ENCODE data around the gene GSK3A. TPM values are rescaled to one million over a fixed set of nuclear protein-coding genes. Genes with fewer than 3 reads are reported as not detected.

Gene GSK3A
- total and polyA plus RNA-seq, 7 donors, result 48.7 to 117 (median 64.8) TPM

DNA sequence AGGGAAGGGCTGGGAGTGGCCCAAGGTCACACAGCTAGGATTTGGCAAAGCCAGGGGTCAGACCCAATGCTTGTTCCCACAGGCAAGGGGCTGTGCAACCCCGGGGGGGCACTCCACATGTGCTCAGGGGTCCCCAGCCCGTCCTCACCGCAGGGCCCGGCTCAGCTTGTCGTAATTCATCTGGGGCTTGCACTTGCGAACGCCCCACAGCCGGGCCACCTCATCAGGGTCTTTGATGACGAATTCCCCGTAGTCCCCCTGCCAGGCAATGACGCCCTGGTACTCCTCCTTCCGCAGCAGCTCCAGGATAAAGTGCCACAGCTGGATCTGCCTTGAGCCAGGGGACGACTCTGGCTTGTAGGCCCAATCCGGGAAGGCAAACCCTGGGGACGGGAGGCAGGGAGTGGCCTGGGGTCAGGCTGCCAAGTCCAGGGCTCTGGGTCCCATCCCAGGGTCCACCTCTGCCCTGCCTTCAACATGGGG lies 7.8 kb upstream of the GSK3A start:
- ATAC-seq (no peak), DNase-seq (peak in 1 of 2 donors; percentile 75)
- peaks cover 25% of the 10 kb centered on the region for H3K4me1 ChIP-seq
- intact Hi-C loops (cut with DNase I), result no loop called here
- H3K4me3 ChIP-seq, result peak overlapping the region; percentile 36
- no peaks in the 10 kb centered on the region for H3K27me3 ChIP-seq (ENCODE audit: insufficient read depth in 3 of 3, low read length in 2 of 3)
- no peaks in the 10 kb centered on the region for H3K36me3 ChIP-seq (ENCODE audit: insufficient read depth in 1 of 2, low read depth in 1 of 2)
- H3K9me3 ChIP-seq, result no peaks in the 10 kb centered on the region
- H3K27ac ChIP-seq, result peak overlapping the region; percentile 58
- WGBS, 3 donors, result 31 to 52% (median 32%) methylated on average over 14 to 15 of the region's 15 CpGs
- TF ChIP-seq, protein P1, sequence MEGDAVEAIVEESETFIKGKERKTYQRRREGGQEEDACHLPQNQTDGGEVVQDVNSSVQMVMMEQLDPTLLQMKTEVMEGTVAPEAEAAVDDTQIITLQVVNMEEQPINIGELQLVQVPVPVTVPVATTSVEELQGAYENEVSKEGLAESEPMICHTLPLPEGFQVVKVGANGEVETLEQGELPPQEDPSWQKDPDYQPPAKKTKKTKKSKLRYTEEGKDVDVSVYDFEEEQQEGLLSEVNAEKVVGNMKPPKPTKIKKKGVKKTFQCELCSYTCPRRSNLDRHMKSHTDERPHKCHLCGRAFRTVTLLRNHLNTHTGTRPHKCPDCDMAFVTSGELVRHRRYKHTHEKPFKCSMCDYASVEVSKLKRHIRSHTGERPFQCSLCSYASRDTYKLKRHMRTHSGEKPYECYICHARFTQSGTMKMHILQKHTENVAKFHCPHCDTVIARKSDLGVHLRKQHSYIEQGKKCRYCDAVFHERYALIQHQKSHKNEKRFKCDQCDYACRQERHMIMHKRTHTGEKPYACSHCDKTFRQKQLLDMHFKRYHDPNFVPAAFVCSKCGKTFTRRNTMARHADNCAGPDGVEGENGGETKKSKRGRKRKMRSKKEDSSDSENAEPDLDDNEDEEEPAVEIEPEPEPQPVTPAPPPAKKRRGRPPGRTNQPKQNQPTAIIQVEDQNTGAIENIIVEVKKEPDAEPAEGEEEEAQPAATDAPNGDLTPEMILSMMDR (IDR thresholded peaks at IDR 0.05), result no peak

DNA sequence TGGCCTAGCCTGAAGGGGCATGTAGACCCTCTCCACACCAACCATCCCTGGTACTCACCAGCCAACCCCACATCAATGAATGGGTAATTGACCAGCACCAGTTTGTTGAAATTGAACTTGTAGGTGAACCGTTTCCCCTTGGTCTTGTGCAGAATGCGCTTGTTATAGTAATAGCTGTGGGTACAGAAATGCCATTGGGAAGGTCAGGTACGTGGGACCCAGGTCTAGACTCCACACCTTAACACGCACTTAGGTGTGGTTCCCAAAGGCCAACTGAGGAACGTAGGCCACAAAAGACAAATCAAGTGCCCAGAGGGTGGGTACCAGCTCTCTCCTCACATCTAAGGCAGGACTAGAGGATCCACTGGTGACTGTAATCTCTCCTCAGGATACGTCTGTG lies 7.4 kb upstream of the GSK3A start:
- Histone ChIP-seq H3K9me3 (no peaks in the 10 kb centered on the region), H3K27me3 (ENCODE audit: insufficient read depth in 3 of 3, low read length in 2 of 3) (no peaks in the 10 kb centered on the region), H3K4me3 (no peak overlapping the region), H3K36me3 (ENCODE audit: insufficient read depth in 1 of 2, low read depth in 1 of 2) (no peaks in the 10 kb centered on the region), H3K27ac (peak overlapping the region; percentile 58), H3K4me1 (peaks cover 29% of the 10 kb centered on the region)
- intact Hi-C loops (cut with DNase I), result loop anchor here in 1 of 2 donors (5.0 kb wide), 1 partner anchor 48 kb away; no protein-coding TSS in a partner anchor
- no peak for DNase-seq
- 74 to 83% (median 75%) methylated on average over 6 of the region's 6 CpGs for WGBS, 3 donors
- TF ChIP-seq, protein P1 (IDR thresholded peaks at IDR 0.05), result no peak
- no peak for ATAC-seq

DNA sequence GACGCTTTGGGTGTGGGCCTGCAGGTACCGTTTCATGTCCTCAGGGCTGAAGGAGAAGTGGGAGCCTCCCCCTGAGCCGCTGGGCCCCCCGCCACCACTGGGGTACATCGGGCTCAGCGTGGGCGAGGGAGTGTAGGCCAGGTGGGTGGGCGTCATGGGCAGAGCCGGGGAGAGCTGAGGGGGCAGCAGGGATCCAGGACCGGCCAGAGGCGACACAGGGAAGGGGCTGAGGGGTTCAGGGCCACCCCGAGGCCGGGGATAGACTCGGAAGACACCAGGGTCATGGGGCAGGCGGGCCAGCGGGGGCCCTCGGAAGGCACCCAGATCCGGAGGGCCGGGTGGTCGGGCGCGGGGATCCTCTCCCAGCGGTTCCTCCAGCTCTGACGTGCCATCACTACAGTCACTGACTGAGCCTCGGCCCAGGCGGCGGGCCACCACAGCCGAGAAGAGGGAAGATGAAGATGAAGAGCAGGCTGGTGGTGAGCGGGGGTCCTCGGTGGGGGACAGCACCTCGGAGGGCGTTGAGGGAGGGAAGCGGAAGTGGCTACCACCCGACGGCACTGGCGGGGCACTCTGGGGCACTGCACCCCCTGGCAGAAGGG lies 6.8 kb upstream of the GSK3A start:
- intact Hi-C loops (cut with DNase I), result loop anchor here in 1 of 2 donors (5.0 kb wide), 1 partner anchor 48 kb away; no protein-coding TSS in a partner anchor
- WGBS, 3 donors, result 81 to 87% (median 85%) methylated on average over 21 to 36 of the region's 36 CpGs
- Histone ChIP-seq H3K4me1 (peaks cover 30% of the 10 kb centered on the region), H3K27ac (no peak overlapping the region), H3K27me3 (ENCODE audit: insufficient read depth in 3 of 3, low read length in 2 of 3) (no peaks in the 10 kb centered on the region), H3K4me3 (no peak overlapping the region), H3K36me3 (ENCODE audit: insufficient read depth in 1 of 2, low read depth in 1 of 2) (no peaks in the 10 kb centered on the region), H3K9me3 (no peaks in the 10 kb centered on the region)
- DNase-seq, result no peak
- no peak for ATAC-seq
- TF ChIP-seq, protein P1 (IDR thresholded peaks at IDR 0.05), result no peak

DNA sequence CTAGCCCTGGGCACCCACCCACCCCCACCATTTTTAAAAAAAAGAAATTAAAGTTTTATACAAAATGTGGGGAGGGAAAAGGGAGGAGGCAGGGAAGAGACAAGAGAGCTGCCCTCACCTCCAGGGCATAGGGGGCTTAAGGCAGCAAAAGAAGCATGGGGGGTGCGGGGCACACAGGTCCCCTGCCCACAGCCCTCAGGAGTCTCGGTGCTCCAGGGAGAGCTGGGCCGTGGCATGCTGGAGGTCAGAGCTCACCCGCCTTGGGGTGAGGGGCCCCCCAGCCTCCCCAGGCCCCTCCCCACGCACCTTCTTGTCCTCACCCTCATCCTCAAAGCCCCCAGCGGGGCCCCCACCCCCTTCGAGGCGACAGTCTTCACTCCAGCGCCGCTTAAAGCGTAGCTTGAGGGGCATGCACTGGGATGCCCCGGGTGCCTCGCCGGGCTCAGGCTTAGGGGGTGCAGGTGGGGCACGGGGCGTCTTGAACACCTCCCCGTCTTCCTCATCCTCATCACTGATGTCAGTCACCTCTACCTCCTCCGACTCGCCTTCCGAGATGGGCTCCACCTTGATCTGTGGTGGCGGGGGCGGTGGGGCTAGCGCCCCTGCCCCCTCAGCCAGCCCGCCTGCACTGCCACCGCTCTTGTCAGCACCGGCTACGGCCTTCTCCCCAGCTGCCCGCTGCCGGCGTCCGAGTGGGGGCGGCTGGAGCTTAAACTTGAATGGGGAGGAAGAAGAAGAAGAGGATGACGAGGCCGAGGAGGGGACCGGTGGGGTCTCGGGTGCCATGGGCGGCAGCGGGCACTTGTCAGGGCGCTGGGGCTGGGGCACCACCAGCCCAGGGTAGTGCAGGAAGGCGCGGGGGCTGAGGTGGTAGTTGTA lies 6.1 kb upstream of the GSK3A start:
- intact Hi-C loops (cut with DNase I), result loop anchor here in 1 of 2 donors (5.0 kb wide), 1 partner anchor 49 kb away; no protein-coding TSS in a partner anchor
- H3K9me3 ChIP-seq, result no peaks in the 10 kb centered on the region
- WGBS, 3 donors, result 86 to 89% (median 88%) methylated on average over 34 to 41 of the region's 41 CpGs
- ATAC-seq (no peak), DNase-seq (no peak)
- H3K36me3 ChIP-seq (ENCODE audit: insufficient read depth in 1 of 2, low read depth in 1 of 2), result no peaks in the 10 kb centered on the region
- no peak overlapping the region for H3K4me3 ChIP-seq
- TF ChIP-seq, protein P1 (IDR thresholded peaks at IDR 0.05), result no peak
- H3K4me1 ChIP-seq, result peaks cover 34% of the 10 kb centered on the region
- H3K27ac ChIP-seq, result no peak overlapping the region
- H3K27me3 ChIP-seq (ENCODE audit: insufficient read depth in 3 of 3, low read length in 2 of 3), result no peaks in the 10 kb centered on the region
